SK-N-SH (cell line): Measurements from ENCODE around the gene NOTUM. TPM values are rescaled to one million over a fixed set of nuclear protein-coding genes. Genes with fewer than 3 reads are reported as not detected.

ENCODE experiments used
- CTCF ChIA-PET: fragments of 300-600, 350-600 bp; formaldehyde crosslinking; extraction: SDS; loops from one replicate; lab custom pipeline; 2021; lab: Yijun Ruan, JAX
- POLR2A ChIA-PET: fragments of 350-600 bp; sonication (Branson Sonifier 250); formaldehyde crosslinking; extraction: SDS; loops from one replicate; lab custom pipeline; 2020; ENCODE audit warnings: antibody characterized with exemption, inconsistent platforms; lab: Yijun Ruan, JAX
- DNase-seq: peaks from one replicate; pipeline ENCODE4 v3.0.0; 2012
- H2AFZ ChIP-seq: fragments of 200-600 bp; sonication (generic); 2 replicates; pipeline ENCODE4 v1.8.1; 2016; ENCODE audit warnings: antibody characterized with exemption, mild to moderate bottlenecking, low read depth
- H3F3A ChIP-seq: fragments of 200-600 bp; sonication (generic); replicated peaks from 2 replicates; pipeline ENCODE3; 2016; ENCODE audit warnings: antibody characterized with exemption, mild to moderate bottlenecking; ENCODE audit not compliant: insufficient read depth
- H3K27ac ChIP-seq, 2 experiments: fragments of 200-500 bp in 1 of 2; fragments of 200-600 bp in 1 of 2; sonication (Bioruptor generic) in 1 of 2; sonication (generic), shearing (Covaris generic) in 1 of 2; 2 replicates each; pipeline versions ENCODE4 v1.5.1 to v1.6.1; 2014 to 2016; ENCODE audit warnings: low read depth in 2 of 2, inconsistent platforms in 1 of 2, low read length in 1 of 2, mild to moderate bottlenecking in 1 of 2, mixed read lengths in 1 of 2
- H3K27me3 ChIP-seq: fragments of 200-600 bp; sonication (generic), shearing (Covaris generic); 2 replicates; pipeline ENCODE4 v1.6.1; 2016; ENCODE audit warnings: mixed run types; ENCODE audit not compliant: insufficient read depth
- H3K36me3 ChIP-seq, 2 experiments: fragments of 200-500 bp in 1 of 2; fragments of 200-600 bp in 1 of 2; sonication (Bioruptor generic) in 1 of 2; sonication (generic) in 1 of 2; replicated peaks in 1 of 2; 2 replicates each; pipeline versions ENCODE3 to v1.5.1; 2014 to 2016; ENCODE audit warnings: low read length in 1 of 2, mild to moderate bottlenecking in 1 of 2; ENCODE audit not compliant: insufficient read depth in 2 of 2, control insufficient read depth in 1 of 2
- H3K4me1 ChIP-seq, 2 experiments: fragments of 200-500 bp in 1 of 2; fragments of 200-600 bp in 1 of 2; sonication (Bioruptor generic) in 1 of 2; sonication (generic), shearing (Covaris generic) in 1 of 2; 2 replicates each; pipeline versions ENCODE4 v1.5.1 to v1.6.1; 2014 to 2016; ENCODE audit warnings: low read depth in 1 of 2, low read length in 1 of 2, mixed run types in 1 of 2; ENCODE audit not compliant: insufficient read depth in 2 of 2, control insufficient read depth in 1 of 2
- H3K4me2 ChIP-seq: fragments of 200-600 bp; sonication (generic), shearing (Covaris generic); 2 replicates; pipeline ENCODE4 v1.6.1; 2017; ENCODE audit warnings: mixed run types
- H3K4me3 ChIP-seq, 2 experiments: fragments of 200-500 bp in 1 of 2; fragments of 200-600 bp in 1 of 2; sonication (Bioruptor generic) in 1 of 2; sonication (generic), shearing (Covaris generic) in 1 of 2; 2 replicates each; pipeline versions ENCODE4 v1.5.1 to v1.8.1; 2014 to 2016; ENCODE audit warnings: low read depth in 2 of 2, inconsistent platforms in 1 of 2, low read length in 1 of 2, mild to moderate bottlenecking in 1 of 2, mixed read lengths in 1 of 2, moderate library complexity in 1 of 2
- H3K79me2 ChIP-seq: fragments of 200-600 bp; sonication (generic); 2 replicates; pipeline ENCODE4 v1.8.1; 2017; ENCODE audit warnings: mild to moderate bottlenecking; ENCODE audit not compliant: insufficient read depth
- H3K9ac ChIP-seq: fragments of 200-600 bp; sonication (generic); 2 replicates; pipeline ENCODE4 v1.6.1; 2017; ENCODE audit warnings: mixed run types
- H3K9me2 ChIP-seq: fragments of 200-600 bp; sonication (generic); 2 replicates; pipeline ENCODE4 v1.6.1; 2017; ENCODE audit warnings: mixed run types
- H3K9me3 ChIP-seq: fragments of 200-600 bp; sonication (generic); 2 replicates; pipeline ENCODE4 v1.6.1; 2017; ENCODE audit warnings: mixed run types, mild to moderate bottlenecking, moderate library complexity
- H4K20me1 ChIP-seq: fragments of 200-600 bp; sonication (generic); 2 replicates; pipeline ENCODE4 v1.6.1; 2017; ENCODE audit warnings: mild to moderate bottlenecking, mixed run types; ENCODE audit not compliant: insufficient read depth
- EZH2phosphoT487 ChIP-seq: fragments of 200-600 bp; sonication (generic); IDR thresholded peaks from 2 replicates; pipeline ENCODE4 v1.6.1; 2017; ENCODE audit warnings: low read depth, mixed run types, mild to moderate bottlenecking, antibody characterized with exemption, moderate library complexity, borderline replicate concordance
- FOSL2 ChIP-seq: IDR thresholded peaks from 2 replicates; pipeline ENCODE4 v1.4.0; 2012; ENCODE audit warnings: low read depth, mild to moderate bottlenecking, moderate library complexity, borderline replicate concordance
- FOXJ3 ChIP-seq: sonication (generic); formaldehyde crosslinking; IDR thresholded peaks from 2 replicates; pipeline ENCODE4 v1.5.1; 2020; ENCODE audit warnings: mild to moderate bottlenecking, missing genetic modification reagents
- GABPA ChIP-seq: IDR thresholded peaks from 2 replicates; pipeline ENCODE4 v1.4.0; 2012; ENCODE audit warnings: low read depth, mild to moderate bottlenecking
- IRF3 ChIP-seq: fragments of 150-350 bp; IDR thresholded peaks from 2 replicates; pipeline ENCODE4 v1.6.1; 2016; ENCODE audit warnings: mild to moderate bottlenecking, low read depth, low read length
- JUND ChIP-seq: IDR thresholded peaks from 2 replicates; pipeline ENCODE4 v1.4.0; 2012
- NRF1 ChIP-seq: IDR thresholded peaks from 2 replicates; pipeline ENCODE4 v1.6.1; 2012; ENCODE audit warnings: low read depth, mild to moderate bottlenecking, low read length
- PBX3 ChIP-seq: IDR thresholded peaks from 2 replicates; pipeline ENCODE4; 2012
- RAD21 ChIP-seq: IDR thresholded peaks from 2 replicates; pipeline ENCODE4 v1.6.1; 2012; ENCODE audit warnings: mild to moderate bottlenecking, low read length
- SIN3A ChIP-seq: IDR thresholded peaks from 2 replicates; pipeline ENCODE4 v1.6.1; 2012; ENCODE audit warnings: low read depth, mild to moderate bottlenecking, low read length, moderate library complexity, borderline replicate concordance
- TAF1 ChIP-seq: IDR thresholded peaks from 2 replicates; pipeline ENCODE4 v1.6.1; 2012; ENCODE audit warnings: low read depth, mild to moderate bottlenecking, low read length, moderate library complexity, borderline replicate concordance
- USF1 ChIP-seq: IDR thresholded peaks from 2 replicates; pipeline ENCODE4 v1.4.0; 2012; ENCODE audit warnings: low read depth, borderline replicate concordance
- USF2 ChIP-seq: fragments of 150-350 bp; IDR thresholded peaks from 2 replicates; pipeline ENCODE4 v1.6.1; 2017; ENCODE audit warnings: antibody characterized with exemption, low read length, low read depth, borderline replicate concordance
- ZBTB33 ChIP-seq: IDR thresholded peaks from 2 replicates; pipeline ENCODE4 v1.4.0; 2012; ENCODE audit warnings: low read depth, borderline replicate concordance
- WGBS: methylation state at CpG from one replicate; pipeline ENCODE4 v1.1.6; 2017; ENCODE audit warnings: low lambda C conversion rate; 5-methylcytosine and 5-hydroxymethylcytosine counted together
- polyA plus RNA-seq, 3 experiments: library from polyadenylated mRNA; depleted of rRNA; stranded (reverse); fragments of >200 nt; gene quantifications; 2 replicates each; pipeline ENCODE4 v1.2.3, GENCODE V29; 2012
- TF ChIP-seq, protein P1 (sequence below): fragments of 200-600 bp; sonication (generic); IDR thresholded peaks from 2 replicates; pipeline ENCODE4 v1.6.1; 2017; ENCODE audit warnings: antibody characterized with exemption, mild to moderate bottlenecking, moderate library complexity

NOTUM gene
- polyA plus RNA-seq, 1 of the 3 experiments (the other 2 are of a cell fraction) = 0.33 TPM

- 92% methylated on average over 25 of the region's 28 CpGs for WGBS
- CTCF ChIA-PET = interaction anchor here (1.2 kb wide), 1 partner anchor 55 kb away, joined by 3 read pairs; no protein-coding TSS in a partner anchor
- Histone ChIP-seq H4K20me1 (no peaks in the 10 kb centered on the region), H3K9ac (no peak overlapping the region), H3K4me2 (no peak overlapping the region), H3K4me1 (peaks cover 0 to 10% of the 10 kb centered on the region in 2 experiments; a peak in 1 of 4 replicates), H3K9me3 (no peaks in the 10 kb centered on the region), H3K36me3 (peaks cover 6 to 57% of the 10 kb centered on the region in 2 experiments), H3K4me3 (no peak overlapping the region), H3K27me3 (no peaks in the 10 kb centered on the region), H3F3A (peaks cover 12% of the 10 kb centered on the region)
- DNase-seq = no peak
- POLR2A ChIA-PET = interaction anchor here (0.6 kb wide), 1 partner anchor 193 kb away, joined by 3 read pairs; no protein-coding TSS in a partner anchor
- TF ChIP-seq FOXJ3 (CRISPR knock-in tag) = no peak
- TF ChIP-seq, all 33 proteins: peak for 0
- no peak overlapping the region for H3K27ac ChIP-seq
- no peaks in the 10 kb centered on the region for H3K79me2 ChIP-seq
- H3K9me2 ChIP-seq = no peaks in the 10 kb centered on the region
- H2AFZ ChIP-seq = no peak overlapping the region
Observed at GRCh38 chr17:81904600-81905423, 56.2 kb downstream of the NOTUM start.

DNA sequence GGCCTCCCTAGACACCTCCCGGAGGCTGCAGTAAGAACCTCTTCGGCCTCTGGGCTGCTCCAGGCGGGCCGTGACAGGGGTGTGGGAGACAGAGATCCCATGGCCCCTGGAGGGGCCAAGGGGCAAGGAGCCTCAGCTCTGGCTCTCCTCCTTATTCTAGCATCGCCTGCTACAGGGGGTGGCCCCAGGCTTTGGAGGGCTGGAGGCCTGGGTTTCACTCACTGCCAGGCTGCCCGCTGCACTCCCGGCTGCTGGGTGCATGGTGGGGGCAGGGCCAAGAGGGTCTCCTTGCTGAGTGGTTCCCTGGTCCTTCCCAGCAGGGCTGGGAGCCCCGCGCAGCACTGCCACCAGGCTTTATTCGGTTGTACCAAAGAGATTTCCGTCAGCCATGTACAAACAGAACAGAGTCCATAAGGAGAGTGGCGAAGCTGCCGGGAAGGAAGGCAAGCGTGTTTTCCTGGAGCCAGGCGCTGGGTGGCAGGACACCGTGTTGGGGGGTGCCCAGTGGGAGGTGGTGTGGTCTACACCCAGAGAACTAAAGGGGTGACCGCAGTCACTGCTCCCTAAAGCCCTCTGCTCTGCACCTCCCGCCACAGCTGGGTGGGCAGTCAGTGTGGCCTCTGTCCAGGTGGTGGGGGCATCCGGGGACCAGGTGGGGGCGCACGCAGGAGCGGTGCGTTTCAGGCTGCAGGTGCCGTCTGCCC, 56.9 kb downstream of the NOTUM start:
- ChIA-PET CTCF (interaction anchor here (0.5 to 2.3 kb wide), 3 partner anchors 14 to 56 kb away, joined by 3 to 8 read pairs (median 3); partner anchors contain the start of genes MAFG and SIRT7), POLR2A (no interaction called here)
- Histone ChIP-seq H3K4me3 (no peak overlapping the region), H2AFZ (no peak overlapping the region), H3K4me1 (peaks cover 0 to 10% of the 10 kb centered on the region in 2 experiments; a peak in 1 of 4 replicates), H3K79me2 (no peaks in the 10 kb centered on the region), H3K9me2 (no peaks in the 10 kb centered on the region), H3K4me2 (no peak overlapping the region), H3K9ac (no peak overlapping the region), H3K27me3 (no peaks in the 10 kb centered on the region), H4K20me1 (0 out of 2 replicates have a peak, but pooled peaks cover 4% of the 10 kb centered on the region), H3F3A (peaks cover 12% of the 10 kb centered on the region), H3K27ac (no peak overlapping the region), H3K9me3 (no peaks in the 10 kb centered on the region), H3K36me3 (peaks cover 10 to 62% of the 10 kb centered on the region in 2 experiments)
- no peak for DNase-seq
- WGBS = 97% methylated on average over 20 of the region's 24 CpGs
- TF ChIP-seq EZH2phosphoT487 (no peak), IRF3 (no peak), USF1 (no peak), USF2 (no peak), RAD21 (no peak), NRF1 (no peak), SIN3A (no peak), TAF1 (no peak), FOSL2 (no peak), ZBTB33 (no peak), PBX3 (no peak), GABPA (no peak), JUND (no peak)
- TF ChIP-seq, protein P1, sequence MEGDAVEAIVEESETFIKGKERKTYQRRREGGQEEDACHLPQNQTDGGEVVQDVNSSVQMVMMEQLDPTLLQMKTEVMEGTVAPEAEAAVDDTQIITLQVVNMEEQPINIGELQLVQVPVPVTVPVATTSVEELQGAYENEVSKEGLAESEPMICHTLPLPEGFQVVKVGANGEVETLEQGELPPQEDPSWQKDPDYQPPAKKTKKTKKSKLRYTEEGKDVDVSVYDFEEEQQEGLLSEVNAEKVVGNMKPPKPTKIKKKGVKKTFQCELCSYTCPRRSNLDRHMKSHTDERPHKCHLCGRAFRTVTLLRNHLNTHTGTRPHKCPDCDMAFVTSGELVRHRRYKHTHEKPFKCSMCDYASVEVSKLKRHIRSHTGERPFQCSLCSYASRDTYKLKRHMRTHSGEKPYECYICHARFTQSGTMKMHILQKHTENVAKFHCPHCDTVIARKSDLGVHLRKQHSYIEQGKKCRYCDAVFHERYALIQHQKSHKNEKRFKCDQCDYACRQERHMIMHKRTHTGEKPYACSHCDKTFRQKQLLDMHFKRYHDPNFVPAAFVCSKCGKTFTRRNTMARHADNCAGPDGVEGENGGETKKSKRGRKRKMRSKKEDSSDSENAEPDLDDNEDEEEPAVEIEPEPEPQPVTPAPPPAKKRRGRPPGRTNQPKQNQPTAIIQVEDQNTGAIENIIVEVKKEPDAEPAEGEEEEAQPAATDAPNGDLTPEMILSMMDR = no peak
